CD4-positive, alpha-beta T cell treated with Interleukin-17A for 1 hour (primary cell): ENCODE results near the gene B3GALT4.

Source experiments
- DNase-seq: peaks from one replicate; pipeline ENCODE4 v3.0.0-alpha.2; 2020

B3GALT4 gene

GRCh38 chr6:33315793-33316602 is 39.1 kb downstream of the B3GALT4 start:
- DNase-seq: no peak

DNA sequence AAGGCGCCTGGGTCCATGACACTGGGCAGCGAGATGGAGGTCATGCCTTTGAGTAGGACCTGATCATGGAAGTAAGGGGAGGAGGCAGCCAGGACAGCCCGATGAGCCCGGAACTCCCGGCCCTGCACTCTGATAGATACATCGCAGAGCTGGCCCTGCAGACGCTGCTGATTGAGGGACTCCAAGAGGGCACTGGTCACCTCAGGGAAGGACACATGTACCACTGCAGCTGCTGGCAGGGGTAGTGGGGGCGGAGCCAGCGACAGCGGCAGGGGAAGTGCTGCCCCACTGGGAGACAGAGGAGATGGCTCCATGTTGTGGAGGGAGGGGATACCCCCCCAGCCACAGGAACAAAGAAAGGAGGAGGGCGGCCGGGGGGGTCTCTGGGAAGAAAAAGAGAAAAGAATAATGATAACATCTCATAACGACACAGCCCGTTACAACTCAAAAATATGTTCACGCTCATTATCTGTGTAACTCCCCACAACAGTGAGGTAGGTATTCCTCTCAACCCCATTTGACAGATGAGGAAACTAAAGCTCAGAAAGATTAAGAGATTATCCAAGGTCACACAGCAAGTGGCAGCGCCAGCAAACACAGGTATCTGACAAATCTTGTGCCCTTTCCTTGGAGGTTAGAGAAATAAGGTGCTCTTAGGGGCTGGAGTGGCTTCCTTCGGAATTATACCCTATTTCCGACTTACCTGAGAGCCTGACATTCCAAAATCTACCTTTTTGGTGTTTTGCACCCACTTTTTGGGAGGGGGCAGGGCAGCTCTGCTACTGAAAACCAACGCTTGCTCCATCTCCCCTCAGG is 39.9 kb downstream of the B3GALT4 start:
- peak; percentile 43 for DNase-seq

- DNase-seq: no peak
Measured at GRCh38 chr6:33317419-33317668, 40.4 kb downstream of the B3GALT4 start.

DNA sequence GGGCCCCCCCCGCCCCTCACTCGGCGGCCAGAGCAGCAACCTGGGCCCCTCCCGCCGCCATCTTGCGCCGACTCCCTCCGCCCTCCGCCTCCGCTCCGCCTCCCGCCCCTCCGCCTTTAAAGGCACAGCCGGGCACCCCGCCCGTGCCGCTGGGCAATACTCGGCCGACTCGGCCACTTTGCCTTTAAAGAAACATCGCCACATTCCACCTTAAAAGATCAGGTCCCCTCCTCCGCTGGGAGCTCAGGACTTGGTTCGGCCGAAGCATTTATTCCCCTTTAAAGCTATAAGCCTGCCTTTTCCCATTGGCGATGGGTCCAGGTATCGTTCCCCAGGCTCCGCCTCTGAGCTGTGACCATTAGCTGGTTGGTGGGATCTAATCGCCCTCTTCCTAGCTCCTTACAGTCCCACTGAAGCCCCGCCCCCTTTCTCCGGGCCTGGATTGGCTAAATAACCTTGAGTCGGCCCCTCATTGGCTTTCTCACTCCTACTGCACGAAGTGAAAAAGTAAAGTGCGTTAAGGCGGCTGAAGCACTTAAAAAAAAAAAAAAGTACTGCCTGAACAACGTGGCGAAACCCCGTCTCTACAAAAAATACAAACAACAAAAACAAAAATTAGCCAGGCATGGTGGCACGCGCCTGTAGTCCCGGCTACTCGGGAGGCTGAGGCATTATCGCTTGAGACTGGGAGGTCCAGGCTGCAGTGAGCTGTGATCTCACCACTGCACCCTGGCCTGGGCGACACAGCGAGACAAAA is 40.9 kb downstream of the B3GALT4 start, which contains the start of gene ZBTB22:
Gene ZBTB22 (minus strand): TSS at position 76 of the 757 bp plus-strand sequence. CDS start 828 bp downstream, outside the sequence.
- DNase-seq: peak; percentile 98

- DNase-seq: no peak
Measured at GRCh38 chr6:33318426-33319073, 41.6 kb downstream of the B3GALT4 start.

GRCh38 chr6:33319939-33320314 is 43.0 kb downstream of the B3GALT4 start:
- DNase-seq: no peak

DNA sequence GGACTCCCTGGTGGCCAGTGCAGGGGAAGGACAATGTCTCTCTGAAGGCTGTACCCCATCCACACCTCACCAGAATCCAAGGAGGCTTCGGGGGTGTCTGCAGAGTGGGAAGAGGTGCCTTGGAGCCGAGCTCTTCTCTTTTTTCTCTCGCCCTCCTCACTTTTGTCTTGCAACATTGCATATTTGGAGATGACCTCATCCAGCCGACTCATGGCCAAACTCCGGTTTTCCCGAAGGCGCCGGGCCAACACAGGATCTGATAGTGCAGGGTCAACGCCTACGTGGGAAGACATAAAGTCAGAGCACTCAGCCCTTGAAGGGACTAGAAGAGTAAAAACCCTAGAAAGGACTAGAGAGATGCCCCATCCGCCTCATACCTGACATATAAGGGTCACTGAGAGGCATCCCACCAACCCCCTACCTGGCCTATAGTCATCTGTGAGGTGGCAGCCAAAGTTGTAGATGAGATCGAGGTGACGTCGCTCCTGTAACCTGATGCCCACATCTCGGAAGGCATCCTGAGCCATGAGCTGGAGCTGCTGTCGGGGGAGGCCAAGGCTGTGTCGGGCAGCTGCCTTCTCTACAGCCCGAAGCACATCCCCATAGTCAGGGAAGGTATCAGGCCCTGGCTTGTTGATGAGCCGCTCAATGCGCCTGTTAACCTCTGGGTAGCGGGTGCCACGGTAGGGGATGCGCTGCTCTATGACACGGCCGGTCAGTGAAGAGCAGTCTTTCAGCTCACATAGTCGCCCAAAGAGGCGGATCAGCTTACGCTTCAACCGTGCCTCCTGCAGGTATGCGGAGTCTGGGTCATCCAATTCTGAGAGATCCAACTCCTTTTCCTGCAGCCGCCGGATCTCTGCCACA is 43.6 kb downstream of the B3GALT4 start:
- no peak for DNase-seq

- DNase-seq: no peak
Measured at GRCh38 chr6:33321227-33321626, 44.3 kb downstream of the B3GALT4 start.

GRCh38 chr6:33323623-33323948 is 46.7 kb downstream of the B3GALT4 start:
- no peak for DNase-seq

DNA sequence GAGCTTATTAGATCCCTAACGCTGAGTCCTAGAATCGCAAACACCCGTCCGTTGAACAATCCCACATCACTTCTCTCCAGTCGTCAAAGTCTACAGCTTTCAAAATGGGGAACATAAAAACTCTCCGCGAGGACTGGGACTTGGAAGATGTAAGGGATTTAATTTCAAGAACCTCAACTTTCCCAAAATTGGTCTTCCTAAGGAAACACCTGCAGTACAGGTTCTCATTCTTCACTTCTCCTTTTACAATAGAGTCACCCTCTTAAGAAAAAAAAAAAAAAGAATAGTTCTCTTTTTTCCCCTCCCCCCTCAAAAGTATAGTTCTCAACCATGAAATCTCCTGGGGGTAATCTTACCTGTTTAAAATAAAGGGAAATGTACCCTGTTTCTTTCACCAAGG is 47.2 kb downstream of the B3GALT4 start:
- no peak for DNase-seq
